ENCODE data around the gene MAPK1.

- no peak; the same call in 1 of the 2 replicates for TF ChIP-seq CTCF (conservative IDR thresholded peaks at IDR 0.05)
- no peak for TF ChIP-seq ZFX (IDR thresholded peaks at IDR 0.05)
Observed at GRCh38 chr22:21726650-21727049, 140.8 kb downstream of the MAPK1 start.
